Activated CD4-positive, alpha-beta T cell treated with anti-CD3 and anti-CD28 coated beads, Interleukin-2, amount 10 ng/mL, durations not matched to agents 24 days and 14 days (primary cell): ENCODE measurements around the gene ISOC2. TPM values are rescaled to one million over a fixed set of nuclear protein-coding genes. Genes with fewer than 3 reads are reported as not detected.
A peak's percentile ranks its signal among the peaks of the same experiment; 100 is the strongest.

Experiments used
- DNase-seq: peaks from one replicate; pipeline ENCODE4 v3.0.0; 2022
- H3K27ac Mint-ChIP-seq: one replicate; pipeline ENCODE4 v1.8.0; 2022; ENCODE audit warnings: mild to moderate bottlenecking, mixed read lengths
- H3K27me3 Mint-ChIP-seq: one replicate; pipeline ENCODE4 v1.8.0; 2022; ENCODE audit warnings: mixed read lengths
- H3K36me3 Mint-ChIP-seq: one replicate; pipeline ENCODE4 v1.8.0; 2022; ENCODE audit warnings: low read depth, mild to moderate bottlenecking, mixed read lengths
- H3K4me1 Mint-ChIP-seq: one replicate; pipeline ENCODE4 v1.8.0; 2021; ENCODE audit warnings: mixed read lengths
- H3K4me3 Mint-ChIP-seq: one replicate; pipeline ENCODE4 v1.8.0; 2022; ENCODE audit warnings: mild to moderate bottlenecking, moderate library complexity, mixed read lengths
- H3K9me3 Mint-ChIP-seq: one replicate; pipeline ENCODE4 v1.8.0; 2021; ENCODE audit warnings: mixed read lengths
- intact Hi-C: fragments of 100-400 bp; cut with micrococcal nuclease; formaldehyde crosslinking; loops from one replicate; pipeline ENCODE4 v1.15.1; 2023
- total RNA-seq: library from RNA; stranded (reverse); gene quantifications from 2 replicates; pipeline ENCODE4 v1.2.3, GENCODE V29; 2022

Gene ISOC2
- total RNA-seq, 1 donor from 2014 or later: 35.2 TPM

DNA sequence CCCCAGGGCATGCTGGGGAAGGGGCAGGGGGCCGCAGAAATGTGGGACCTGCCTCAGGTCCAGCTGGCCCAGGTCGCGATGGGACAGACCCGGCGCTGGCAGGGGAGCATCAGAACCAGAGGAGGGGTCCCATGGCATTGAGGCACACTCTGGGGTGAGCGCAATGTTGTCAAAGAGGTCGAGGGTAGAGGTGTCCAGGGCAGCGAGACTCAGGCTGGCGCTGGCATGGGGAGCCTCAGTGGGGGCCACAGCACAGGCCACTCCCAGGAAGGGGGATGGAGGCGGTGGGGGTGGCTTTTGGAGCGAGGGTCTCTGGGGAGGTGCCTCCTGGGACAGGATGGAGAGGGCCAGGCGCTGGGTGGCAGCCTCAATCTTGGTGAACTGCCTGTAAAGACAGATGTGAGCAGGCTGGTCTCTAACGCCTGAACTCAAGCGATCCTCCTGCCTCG is 2.2 kb upstream of the ISOC2 start:
- Mint-ChIP-seq H3K27me3 (no peaks in the 10 kb centered on the region), H3K36me3 (no peaks in the 10 kb centered on the region), H3K4me3 (no peak overlapping the region), H3K4me1 (peaks cover 18% of the 10 kb centered on the region), H3K27ac (no peak overlapping the region), H3K9me3 (no peaks in the 10 kb centered on the region)
- peak; percentile 56 for DNase-seq
- intact Hi-C loops: no loop called here

DNA sequence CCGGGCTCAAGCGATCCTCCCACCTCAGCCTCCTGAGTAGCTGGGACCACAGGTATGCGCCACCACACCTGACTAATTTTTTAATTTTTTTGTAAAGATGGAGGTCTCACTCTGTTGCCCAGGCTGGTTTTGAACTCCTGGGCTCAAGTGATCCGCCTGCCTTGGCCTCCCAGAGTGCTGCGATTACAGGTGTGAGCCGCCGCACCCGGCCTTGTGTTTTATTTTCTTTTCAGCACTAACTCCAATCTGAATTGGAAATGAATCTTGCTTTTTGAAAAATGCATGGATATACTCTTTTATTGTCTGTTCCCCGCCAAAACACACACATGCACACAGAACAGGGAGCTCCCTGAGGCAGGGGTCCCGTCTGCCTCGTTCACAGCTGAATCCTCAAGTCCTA is 1.3 kb upstream of the ISOC2 start:
- Mint-ChIP-seq H3K27ac (no peak overlapping the region), H3K4me1 (peaks cover 16% of the 10 kb centered on the region), H3K9me3 (no peaks in the 10 kb centered on the region), H3K36me3 (no peaks in the 10 kb centered on the region), H3K4me3 (peak overlapping the region; percentile 94), H3K27me3 (no peaks in the 10 kb centered on the region)
- intact Hi-C loops: no loop called here
- DNase-seq: no peak

DNA sequence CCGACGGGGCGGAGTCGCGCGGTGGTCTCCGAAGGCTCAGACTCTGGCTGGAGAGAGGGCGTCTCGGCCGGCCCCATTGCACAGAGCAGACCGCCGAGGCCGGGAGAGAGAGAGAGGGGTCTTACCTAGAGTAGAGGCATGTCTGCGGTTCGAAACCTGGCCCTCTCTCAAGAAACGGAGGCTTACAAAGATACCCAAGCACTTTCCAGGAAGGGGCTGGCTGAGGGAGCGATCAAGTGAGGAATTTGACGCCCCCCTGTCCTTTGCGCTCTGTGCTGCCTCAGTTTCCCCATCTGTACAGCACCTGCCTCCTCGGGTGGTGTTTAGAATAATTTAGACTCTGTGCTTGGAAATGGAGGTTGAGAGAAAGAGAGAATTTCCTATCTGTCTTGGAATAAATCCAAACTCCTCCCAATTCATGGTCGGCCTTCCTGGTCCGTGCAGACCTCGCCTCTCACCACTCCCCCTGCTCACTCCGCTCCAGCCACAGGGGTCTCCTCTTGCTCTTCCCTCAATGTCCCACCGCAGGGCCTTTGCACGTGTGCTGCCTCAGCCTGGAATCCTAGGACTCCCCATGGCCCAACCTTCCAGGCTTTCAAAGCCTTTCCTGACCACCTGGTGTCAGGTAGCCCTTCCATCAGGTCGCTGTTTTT is 658 bp upstream of the ISOC2 start:
- Mint-ChIP-seq H3K27ac (peak overlapping the region; percentile 78), H3K4me3 (peak overlapping the region; percentile 94), H3K9me3 (no peaks in the 10 kb centered on the region), H3K4me1 (peaks cover 16% of the 10 kb centered on the region), H3K27me3 (no peaks in the 10 kb centered on the region), H3K36me3 (no peaks in the 10 kb centered on the region)
- intact Hi-C loops: loop anchor here (1.0 kb wide), 1 partner anchor 14 kb away; the partner anchor contains the start of gene ZNF628
- DNase-seq: no peak

DNA sequence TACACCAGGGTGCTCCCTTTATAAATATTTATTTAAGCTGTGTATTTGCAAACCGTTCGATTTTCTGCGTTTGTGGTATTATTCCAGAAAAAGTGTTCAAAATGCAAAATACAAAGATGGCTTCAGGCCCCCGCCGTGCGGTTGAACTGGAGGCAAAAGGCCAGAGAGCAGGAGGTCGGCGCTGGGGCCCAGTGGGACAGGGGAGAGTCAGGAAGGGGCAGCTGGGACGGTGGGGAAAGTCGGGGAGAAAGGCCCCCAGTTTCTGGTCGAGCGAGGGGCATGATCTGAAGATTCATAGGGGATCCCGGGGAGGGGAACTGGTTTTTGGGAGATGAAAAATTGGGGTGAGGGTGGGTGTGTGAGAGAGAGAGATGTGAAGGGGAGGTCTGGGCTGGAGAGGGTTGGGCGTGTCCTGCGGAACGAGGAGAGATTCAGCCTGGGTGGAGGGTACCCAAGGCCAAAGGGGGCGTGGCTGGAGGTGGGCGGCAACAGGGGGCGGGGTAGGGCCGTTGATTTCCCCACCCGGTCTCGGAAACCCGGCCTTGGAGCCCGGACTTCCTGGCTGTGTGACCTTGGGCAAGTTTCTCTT is 678 bp downstream of the ISOC2 start:
- Mint-ChIP-seq H3K36me3 (no peaks in the 10 kb centered on the region), H3K27ac (peak overlapping the region; percentile 78)

GRCh38 chr19:55459950-55460657 is 1.3 kb downstream of the ISOC2 start:
- Mint-ChIP-seq H3K36me3 (no peaks in the 10 kb centered on the region), H3K9me3 (no peaks in the 10 kb centered on the region), H3K4me1 (peaks cover 16% of the 10 kb centered on the region), H3K4me3 (peak overlapping the region; percentile 94), H3K27ac (peak overlapping the region; percentile 78), H3K27me3 (no peaks in the 10 kb centered on the region)
- intact Hi-C loops: no loop called here
- no peak for DNase-seq

More for the DNA sequence above, 678 bp downstream of the ISOC2 start:
- Mint-ChIP-seq H3K4me3 (peak overlapping the region; percentile 94), H3K27me3 (no peaks in the 10 kb centered on the region), H3K4me1 (peaks cover 16% of the 10 kb centered on the region), H3K9me3 (no peaks in the 10 kb centered on the region)
- intact Hi-C loops: loop anchor here (1.0 kb wide), 1 partner anchor 16 kb away; the partner anchor contains the start of gene ZNF628
- DNase-seq: peak; percentile 77

- intact Hi-C loops: no loop called here
- no peak overlapping the region for H3K4me3 Mint-ChIP-seq
- no peak overlapping the region for H3K27ac Mint-ChIP-seq
- peak; percentile 56 for DNase-seq
- peaks cover 2% of the 10 kb centered on the region for H3K27me3 Mint-ChIP-seq
- H3K9me3 Mint-ChIP-seq: no peaks in the 10 kb centered on the region
- peaks cover 3% of the 10 kb centered on the region for H3K36me3 Mint-ChIP-seq
- peaks cover 19% of the 10 kb centered on the region for H3K4me1 Mint-ChIP-seq
Observed at GRCh38 chr19:55459551-55459949, 1.9 kb downstream of the ISOC2 start.

DNA sequence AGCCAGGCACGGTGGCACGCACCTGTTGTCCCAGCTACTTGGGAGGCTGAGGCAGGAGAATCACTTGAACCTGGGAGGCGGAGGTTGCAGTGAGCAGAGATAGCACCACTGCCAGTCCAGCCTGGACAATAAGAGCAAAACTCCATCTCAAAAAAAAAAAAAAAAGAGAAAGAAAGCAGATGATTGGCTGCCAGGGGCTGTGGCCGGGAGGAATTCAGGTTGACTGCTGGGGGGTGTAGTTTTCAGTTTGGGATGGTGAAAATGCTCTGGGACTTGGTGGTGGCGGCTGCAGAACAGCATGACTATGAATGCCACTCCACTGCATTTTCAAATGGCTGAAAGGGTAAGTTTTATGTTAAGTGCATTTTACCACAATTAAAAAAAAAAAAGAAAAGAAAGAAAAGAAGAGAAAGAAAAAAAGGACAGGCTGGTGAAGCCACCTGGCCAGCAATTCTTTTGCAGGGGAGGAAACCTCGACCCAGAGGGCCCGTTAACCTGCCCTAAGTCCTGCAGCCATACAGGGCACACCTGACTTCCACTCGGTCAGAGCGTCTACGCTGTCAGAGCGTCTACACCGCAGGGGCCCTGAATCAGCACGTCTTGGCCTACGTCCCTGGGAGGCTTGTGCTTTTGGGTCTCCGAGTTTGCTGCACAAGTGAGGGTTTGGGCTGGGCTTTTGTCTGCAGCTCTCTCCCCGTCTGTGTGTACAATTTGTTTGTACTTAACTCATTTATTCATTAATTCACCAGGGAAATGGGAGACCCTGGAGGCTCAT is 3.6 kb downstream of the ISOC2 start:
- Mint-ChIP-seq H3K9me3 (no peaks in the 10 kb centered on the region), H3K27ac (no peak overlapping the region), H3K27me3 (peaks cover 14% of the 10 kb centered on the region), H3K36me3 (peaks cover 9% of the 10 kb centered on the region), H3K4me1 (peaks cover 19% of the 10 kb centered on the region), H3K4me3 (no peak overlapping the region)
- intact Hi-C loops: no loop called here
- no peak for DNase-seq

GRCh38 chr19:55456347-55456746 is 5.1 kb downstream of the ISOC2 start:
- Mint-ChIP-seq H3K4me3 (no peak overlapping the region), H3K9me3 (no peaks in the 10 kb centered on the region), H3K27me3 (peaks cover 20% of the 10 kb centered on the region), H3K27ac (no peak overlapping the region), H3K4me1 (peaks cover 12% of the 10 kb centered on the region), H3K36me3 (peaks cover 9% of the 10 kb centered on the region)
- no peak for DNase-seq
- intact Hi-C loops: no loop called here

DNA sequence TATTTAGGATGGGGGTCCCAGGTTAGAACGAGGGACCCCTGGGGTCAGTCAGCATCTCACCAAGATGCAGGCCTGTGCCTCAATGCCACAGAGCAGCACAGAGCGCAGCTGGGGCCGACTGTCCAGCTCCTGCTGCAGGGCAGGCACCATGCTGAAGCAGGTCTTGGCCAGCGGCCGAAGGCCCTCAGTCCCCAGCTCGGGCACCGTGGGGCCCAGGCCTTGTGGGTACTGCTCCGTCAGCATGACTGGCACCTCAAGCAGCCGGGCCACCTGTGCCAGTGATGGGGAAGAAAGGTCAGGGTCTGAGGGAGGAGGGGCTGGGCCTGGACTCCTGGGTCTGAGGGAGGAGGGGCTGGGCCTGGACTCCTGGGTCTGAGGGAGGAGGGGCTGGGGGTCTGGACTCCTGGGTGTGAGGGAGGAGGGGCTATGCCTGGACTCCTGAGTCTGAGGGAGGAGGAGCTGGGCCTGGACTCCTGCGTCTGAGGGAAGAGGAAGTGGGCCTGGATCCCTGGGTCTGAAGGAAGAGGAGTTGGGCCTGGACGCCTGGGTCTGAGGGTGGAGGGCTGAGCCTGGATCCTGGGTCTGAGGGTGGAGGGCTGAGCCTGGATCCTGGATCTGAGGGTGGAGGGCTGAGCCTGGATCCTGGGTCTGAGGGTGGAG is 5.7 kb downstream of the ISOC2 start:
- Mint-ChIP-seq H3K4me3 (no peak overlapping the region), H3K4me1 (peaks cover 9% of the 10 kb centered on the region), H3K27me3 (peaks cover 24% of the 10 kb centered on the region), H3K27ac (no peak overlapping the region), H3K36me3 (peaks cover 9% of the 10 kb centered on the region), H3K9me3 (no peaks in the 10 kb centered on the region)
- DNase-seq: no peak
- intact Hi-C loops: no loop called here

DNA sequence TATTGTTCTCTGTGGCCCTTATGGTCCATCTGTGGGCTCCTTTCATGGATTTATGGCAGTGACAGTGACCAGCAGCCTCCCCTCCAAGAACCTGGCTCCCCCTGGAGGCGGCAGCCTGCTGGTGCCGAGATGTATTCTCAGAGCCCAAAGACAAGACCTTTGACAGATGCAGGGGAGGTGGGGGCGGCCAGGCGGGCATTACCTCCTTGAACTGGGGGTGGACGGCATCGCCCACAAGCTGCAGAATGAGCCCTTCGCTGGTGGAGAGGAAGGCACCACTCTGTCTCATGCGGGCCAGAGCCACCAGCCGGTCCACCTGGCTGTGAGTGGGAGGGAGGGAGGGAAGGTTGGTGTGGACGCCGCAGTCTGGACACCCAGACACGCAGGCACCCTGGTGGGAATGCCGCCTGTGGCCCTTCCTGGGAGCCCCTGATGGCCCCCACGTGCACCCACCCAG is 6.6 kb downstream of the ISOC2 start:
- Mint-ChIP-seq H3K4me3 (no peak overlapping the region), H3K36me3 (peaks cover 9% of the 10 kb centered on the region), H3K9me3 (no peaks in the 10 kb centered on the region), H3K4me1 (peaks cover 5% of the 10 kb centered on the region), H3K27me3 (peaks cover 29% of the 10 kb centered on the region), H3K27ac (no peak overlapping the region)
- intact Hi-C loops: no loop called here
- peak; percentile 86 for DNase-seq

DNA sequence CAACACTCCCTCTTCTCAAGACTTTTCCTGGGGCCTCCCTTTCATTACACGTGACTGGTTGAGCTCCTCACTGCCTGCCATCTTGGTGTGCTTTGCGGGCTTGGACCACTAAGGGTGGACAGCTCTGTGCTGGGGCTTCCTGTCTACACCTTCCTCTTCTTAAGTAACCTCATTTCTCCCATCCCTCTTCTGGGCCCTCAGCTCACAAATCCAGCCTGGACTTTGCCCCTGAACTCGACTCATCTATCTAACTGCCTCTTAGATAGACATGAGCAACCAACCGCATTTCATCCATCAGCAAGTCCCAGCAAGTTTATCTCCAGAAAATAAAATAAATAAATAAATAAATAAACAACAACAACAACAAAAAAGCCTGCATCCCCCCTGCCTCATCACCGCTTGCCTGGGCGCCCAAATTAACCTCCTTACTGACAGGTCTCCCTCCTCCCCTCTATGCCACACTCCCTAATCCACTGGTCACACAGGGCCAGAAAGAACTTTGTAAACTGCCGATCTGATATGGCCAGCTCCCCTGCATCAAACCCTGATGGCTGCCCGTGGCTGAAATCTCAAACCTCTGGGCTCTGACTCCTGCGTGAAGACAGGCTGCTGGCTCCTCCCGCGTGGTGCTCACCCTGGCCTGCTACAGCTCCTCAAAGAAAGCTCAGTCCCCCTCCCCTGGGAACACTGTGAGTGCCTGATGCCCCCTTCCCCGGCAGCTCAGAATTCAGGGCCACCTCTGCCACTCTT is 7.8 kb downstream of the ISOC2 start:
- intact Hi-C loops: no loop called here
- no peak overlapping the region for H3K4me3 Mint-ChIP-seq
- no peaks in the 10 kb centered on the region for H3K9me3 Mint-ChIP-seq
- DNase-seq: no peak
- H3K27me3 Mint-ChIP-seq: peaks cover 30% of the 10 kb centered on the region
- H3K36me3 Mint-ChIP-seq: peaks cover 9% of the 10 kb centered on the region
- H3K27ac Mint-ChIP-seq: no peak overlapping the region
- peaks cover 5% of the 10 kb centered on the region for H3K4me1 Mint-ChIP-seq

GRCh38 chr19:55452749-55453346 is 8.6 kb downstream of the ISOC2 start:
- DNase-seq: peak; percentile 84
- H3K4me1 Mint-ChIP-seq: peaks cover 5% of the 10 kb centered on the region
- no peaks in the 10 kb centered on the region for H3K9me3 Mint-ChIP-seq
- H3K36me3 Mint-ChIP-seq: peaks cover 9% of the 10 kb centered on the region
- H3K27ac Mint-ChIP-seq: no peak overlapping the region
- no peak overlapping the region for H3K4me3 Mint-ChIP-seq
- intact Hi-C loops: no loop called here
- peaks cover 30% of the 10 kb centered on the region for H3K27me3 Mint-ChIP-seq
